Measurements from ENCODE around the gene LNPEP.

The LNPEP gene

GRCh38 chr5:96935559-96936430 lies at the start of gene LNPEP:
LNPEP (plus strand) TSS chr5:96936080; CDS start chr5:96936156, 76 bp downstream.
- peak; percentile 99 for DNase-seq (ENCODE audit: low spot score)

DNA sequence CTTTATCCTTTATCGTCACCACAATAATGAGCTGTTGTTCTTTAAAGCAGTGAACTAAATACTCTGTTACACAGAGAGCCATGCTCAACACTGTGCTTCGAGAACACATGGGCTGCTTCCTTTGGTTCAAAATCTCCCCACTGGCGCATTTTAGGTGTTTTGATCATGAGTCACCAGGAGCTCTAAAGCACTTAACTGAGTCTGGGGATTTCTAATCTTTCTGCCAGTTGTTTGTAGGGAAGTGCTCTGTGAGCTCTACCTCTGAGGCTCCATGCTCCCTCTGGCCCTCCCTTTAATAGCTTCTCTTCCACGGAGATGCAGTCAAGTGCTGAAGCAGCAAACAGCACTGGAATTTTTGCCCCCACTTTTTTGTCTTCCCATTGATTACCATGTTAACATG lies 42.5 kb upstream of the LNPEP start:
- no peak for DNase-seq (ENCODE audit: low spot score)

DNA sequence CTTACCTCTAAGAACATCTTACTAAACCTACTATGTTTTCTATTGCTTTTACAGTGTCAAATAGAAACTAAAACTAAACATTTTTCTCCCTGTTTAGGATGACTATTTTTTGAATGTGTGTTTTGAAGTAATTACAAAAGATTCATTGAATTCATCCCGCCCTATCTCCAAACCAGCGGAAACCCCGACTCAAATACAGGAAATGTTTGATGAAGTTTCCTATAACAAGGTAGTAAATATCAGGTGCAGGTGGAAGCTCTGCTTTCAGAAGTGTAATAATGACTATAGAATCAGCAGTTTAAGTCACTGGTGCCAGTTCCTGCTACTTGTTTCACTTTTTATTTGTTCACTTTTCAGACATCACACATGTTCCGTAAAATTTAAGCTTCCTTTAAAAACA lies 39.6 kb upstream of the LNPEP start:
- DNase-seq (ENCODE audit: low spot score), result no peak

- no peak for DNase-seq (ENCODE audit: low spot score)
Observed at GRCh38 chr5:96896806-96897205, 39.1 kb upstream of the LNPEP start.

GRCh38 chr5:96901384-96901783 lies 34.5 kb upstream of the LNPEP start:
- DNase-seq (ENCODE audit: low spot score), result no peak

DNA sequence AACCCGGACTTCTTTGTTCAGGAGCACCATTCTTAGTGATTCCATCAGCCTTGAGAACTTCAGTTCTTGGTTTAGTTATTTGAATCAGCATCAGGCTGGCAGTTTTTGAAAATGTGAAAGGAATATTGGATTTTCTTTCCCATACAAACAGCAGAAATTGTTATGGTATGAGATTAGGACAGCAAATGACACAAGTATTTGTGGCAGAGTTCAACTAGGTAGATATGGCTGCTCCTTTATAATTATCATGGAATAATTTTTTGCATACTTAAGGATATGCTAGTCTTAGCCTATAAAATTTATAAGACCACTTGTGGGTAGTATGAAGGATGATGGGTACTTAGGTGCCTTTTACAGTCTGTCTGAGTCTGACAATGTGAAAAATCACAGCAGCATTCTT lies 34.0 kb upstream of the LNPEP start:
- no peak for DNase-seq (ENCODE audit: low spot score)

- DNase-seq (ENCODE audit: low spot score), result no peak
Observed at GRCh38 chr5:96902876-96903275, 33.0 kb upstream of the LNPEP start.

DNA sequence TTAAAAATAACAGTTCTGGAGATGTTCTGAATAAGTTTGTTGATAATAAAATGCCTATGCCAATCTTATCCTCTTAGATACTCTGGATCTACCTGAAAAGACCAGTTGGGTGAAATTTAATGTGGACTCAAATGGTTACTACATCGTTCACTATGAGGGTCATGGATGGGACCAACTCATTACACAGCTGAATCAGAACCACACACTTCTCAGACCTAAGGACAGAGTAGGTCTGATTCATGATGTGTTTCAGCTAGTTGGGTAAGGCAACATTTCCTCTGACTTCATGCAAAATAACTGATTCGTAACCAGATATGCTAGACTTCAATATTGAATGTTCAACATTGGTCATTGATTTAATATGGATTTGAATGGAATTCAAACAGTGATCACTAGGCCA lies 32.6 kb upstream of the LNPEP start:
- no peak for DNase-seq (ENCODE audit: low spot score)

DNA sequence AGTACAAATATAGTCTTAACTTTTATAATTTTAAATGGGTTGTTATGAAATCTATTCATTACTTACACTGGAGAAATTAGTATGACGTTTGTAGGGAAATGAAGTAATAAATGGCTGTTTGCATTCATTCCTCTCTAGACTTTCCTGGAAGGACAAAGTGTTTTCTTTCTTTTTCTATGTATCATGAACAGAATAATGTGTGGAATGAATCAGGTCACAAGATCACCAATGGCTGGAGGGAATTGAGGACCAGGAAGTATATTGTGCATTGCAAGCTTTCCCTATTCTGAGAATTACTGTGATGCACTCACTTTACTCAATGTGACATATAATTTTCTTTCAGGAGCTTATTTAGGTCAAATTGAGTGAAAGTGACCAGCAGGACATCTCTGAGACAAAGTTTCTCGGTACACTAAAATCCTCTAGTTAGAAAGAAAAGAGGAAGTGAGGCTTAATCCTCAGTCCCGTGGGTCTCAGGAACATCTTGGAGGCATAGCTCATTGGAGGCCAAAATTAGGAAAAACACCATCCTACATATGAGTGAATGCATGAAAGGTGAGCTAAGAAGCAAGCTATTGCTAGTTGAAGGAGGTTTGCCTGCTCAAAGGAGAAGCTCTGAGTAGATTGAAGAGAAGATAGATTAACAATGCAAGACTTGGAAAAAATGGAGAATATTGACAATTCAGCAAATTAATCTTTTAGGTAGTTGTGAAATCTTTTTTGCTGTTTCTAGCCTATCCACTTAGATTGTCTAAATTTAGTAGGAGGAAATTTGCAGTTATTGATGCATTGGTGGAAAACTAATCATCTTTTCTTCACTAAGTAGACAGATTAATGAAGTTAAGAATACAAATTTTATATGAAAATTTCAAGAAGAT lies 31.6 kb upstream of the LNPEP start:
- DNase-seq (ENCODE audit: low spot score), result no peak

DNA sequence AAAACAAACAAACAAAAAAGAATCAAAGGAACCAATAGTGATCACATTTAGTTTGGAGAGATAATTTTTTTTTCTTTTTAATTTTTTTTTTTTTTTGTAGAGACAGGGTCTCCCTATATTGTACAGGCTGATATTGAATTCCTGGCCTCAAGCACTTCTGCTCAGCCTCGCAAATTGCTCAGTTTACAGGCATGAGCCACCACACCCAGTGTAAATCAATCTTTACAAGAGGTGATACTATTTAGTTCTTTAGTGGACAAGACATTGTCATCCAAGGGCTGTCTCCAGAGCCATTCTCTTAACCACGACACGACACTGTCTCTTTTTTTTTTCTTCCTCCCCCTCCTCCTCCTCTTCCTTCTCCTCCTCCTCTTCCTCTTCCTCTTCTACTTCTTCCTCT lies 30.0 kb upstream of the LNPEP start:
- DNase-seq (ENCODE audit: low spot score), result no peak

GRCh38 chr5:96909003-96909402 lies 26.9 kb upstream of the LNPEP start:
- DNase-seq (ENCODE audit: low spot score), result no peak

DNA sequence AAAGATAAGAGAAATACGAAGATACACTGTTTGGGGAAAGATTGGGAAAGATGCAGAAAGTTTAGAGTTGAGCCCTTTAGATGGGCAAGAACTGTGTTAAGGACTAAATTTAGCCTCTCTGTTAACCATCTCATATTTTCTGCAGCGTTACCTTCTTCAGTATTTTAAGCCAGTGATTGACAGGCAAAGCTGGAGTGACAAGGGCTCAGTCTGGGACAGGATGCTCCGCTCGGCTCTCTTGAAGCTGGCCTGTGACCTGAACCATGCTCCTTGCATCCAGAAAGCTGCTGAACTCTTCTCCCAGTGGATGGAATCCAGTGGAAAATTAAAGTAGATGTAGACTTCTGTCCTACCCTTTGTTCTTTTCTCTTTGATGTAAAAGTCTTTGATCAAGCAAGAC lies 26.4 kb upstream of the LNPEP start:
- DNase-seq (ENCODE audit: low spot score), result peak; percentile 67

DNA sequence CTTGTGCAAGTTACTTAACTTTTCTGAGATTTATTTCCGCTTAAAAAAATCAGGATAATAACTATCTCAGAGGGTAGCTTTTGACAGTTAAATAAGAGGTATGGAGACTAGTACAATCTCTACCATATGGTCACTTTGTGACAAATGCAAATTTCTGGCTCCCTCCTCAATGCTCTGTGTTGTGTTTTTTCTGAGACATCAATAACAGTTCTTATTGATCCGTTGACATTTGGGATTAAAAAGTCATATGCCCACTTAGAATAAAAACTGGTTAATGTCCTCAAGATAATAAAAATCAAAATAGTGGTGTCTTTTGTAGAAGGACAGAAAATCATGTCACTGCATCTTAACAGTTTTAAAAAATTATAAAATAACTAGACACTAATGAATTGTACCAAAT lies 24.7 kb upstream of the LNPEP start:
- no peak for DNase-seq (ENCODE audit: low spot score)

DNA sequence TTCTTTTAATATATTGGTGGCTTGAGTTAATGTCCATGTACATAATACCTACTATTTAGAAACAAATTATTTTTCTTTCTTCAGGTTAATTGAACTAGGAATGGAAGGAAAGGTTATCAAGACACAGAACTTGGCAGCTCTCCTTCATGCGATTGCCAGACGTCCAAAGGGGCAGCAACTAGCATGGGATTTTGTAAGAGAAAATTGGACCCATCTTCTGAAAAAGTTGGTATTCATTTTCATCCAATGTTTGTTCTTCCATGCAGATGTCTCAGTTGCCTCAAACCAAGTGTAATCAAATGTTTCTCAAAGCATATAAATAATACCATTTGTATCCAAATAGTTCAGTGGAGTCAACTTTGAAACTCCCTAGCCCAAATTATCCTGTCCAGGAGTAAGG lies 22.6 kb upstream of the LNPEP start:
- no peak for DNase-seq (ENCODE audit: low spot score)

DNA sequence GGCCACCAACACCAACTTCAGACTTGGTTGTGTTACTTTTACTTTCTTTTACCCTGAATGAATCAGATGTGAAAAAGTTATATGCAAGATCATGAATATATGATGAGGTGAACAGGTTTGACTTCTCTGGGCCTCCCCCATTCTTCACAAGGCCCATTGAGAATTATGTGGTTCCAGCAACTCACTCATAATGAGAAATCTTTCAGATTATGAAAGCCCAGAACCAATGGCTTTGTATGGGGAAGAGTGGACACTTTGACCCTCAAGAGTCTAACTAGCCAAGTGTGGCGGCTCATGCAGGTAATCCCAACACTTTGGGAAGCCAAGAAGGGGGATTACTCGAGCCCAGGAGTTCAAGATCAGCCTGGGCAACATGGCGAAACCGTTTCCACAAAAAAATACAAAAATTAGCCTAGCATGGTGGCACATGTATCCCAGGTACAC lies 16.1 kb upstream of the LNPEP start:
- DNase-seq (ENCODE audit: low spot score), result no peak

DNA sequence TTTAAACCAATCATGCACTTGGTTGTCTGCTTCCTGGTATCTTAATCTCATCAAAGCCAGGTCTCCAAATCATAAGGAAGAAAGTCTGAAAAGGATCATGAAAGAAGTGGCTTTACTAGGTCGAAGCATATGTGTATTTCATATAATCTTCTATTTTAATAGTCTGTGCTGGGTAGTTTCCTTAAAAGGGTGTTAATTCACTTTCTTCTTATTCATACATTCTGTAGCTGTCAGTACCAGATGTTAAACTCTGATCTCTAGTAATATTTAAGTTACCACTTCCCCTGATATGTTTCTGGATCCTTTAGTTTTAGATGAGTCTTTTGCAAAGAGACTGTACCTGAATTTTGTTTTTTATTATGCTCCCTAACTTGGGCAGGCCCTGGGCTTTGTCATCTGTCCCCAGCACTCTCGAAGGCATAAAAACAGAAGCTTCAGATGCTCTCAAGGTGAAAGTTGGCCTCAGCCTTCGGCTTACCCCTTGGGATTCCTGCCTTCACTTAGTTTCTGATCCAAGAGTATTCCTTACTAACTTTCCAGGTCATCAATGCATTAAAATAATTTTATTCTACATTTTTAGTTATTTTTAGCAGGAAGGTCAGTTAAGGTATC lies 15.0 kb upstream of the LNPEP start:
- DNase-seq (ENCODE audit: low spot score), result no peak

DNA sequence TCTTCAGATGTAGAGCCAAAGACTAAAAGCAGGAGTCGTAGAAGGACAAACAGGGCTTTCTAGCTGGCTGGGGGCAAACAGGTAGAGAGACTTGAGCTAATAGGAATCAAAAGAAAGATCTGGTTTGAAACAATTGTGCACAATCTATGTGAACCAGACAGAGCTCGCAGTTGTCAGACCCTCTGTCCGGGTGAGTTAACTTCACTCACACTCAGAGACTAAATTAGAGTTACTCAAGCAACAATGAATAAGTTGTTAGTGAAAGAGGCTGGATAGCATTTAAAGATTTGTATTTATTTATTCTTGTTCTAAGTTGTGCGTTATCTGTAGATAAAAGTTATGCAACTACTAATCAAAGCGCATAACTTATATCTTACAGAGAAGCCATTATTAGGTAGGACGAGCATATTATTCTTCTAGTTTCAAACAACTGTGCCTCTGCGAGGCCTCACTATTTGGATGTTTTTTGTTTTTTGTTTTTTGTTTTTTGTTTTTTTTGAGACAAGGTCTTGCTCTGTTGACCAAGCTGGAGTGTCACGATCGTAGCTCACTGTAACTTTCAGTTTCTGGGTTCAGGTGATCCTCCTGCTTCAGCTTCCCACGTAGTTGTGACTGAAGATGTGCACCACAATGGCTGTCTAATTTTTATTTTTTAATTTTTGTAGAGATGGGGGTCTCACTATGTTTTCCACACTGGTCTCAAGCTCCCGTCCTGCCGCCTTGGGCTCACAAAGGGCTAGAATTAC lies 13.2 kb upstream of the LNPEP start:
- DNase-seq (ENCODE audit: low spot score), result no peak

- DNase-seq (ENCODE audit: low spot score), result no peak
Observed at GRCh38 chr5:96924016-96924443, 11.8 kb upstream of the LNPEP start.

DNA sequence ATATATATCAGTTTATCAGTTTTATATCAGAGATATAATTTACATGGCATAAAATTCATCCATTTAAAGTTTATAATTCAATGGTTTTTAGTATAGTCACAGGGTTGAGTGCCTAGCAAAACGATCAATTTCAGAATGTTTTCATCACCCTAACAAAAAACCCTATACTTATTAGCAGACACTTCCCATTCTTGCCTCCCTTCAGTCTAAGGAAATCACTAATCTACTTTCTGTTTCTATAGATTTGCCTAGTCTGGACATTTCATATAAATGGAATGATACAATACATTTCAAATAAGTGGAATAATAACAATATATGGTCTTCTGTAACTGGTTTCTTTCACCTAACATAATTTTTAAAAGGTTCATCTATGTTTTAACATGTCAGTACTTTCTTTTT lies 9.6 kb upstream of the LNPEP start:
- DNase-seq (ENCODE audit: low spot score), result no peak

DNA sequence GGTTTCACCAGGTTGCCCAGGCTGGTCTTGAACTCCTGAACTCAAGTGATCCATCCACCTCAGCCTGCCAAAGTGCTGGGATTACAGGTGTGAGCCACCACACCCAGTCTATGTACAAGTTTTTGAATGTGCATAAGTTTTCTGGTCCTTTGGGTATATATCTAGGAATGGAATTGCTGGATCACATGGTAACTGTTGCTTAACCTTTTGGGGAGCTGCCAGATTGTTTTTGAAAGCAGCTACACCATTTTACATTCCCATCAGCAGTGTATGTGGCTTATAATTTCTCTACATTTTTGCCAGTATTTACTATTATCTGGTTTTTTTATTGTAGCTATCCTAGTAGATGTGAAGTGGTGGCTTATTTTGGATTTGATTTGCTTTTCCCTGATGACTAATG lies 8.9 kb upstream of the LNPEP start:
- no peak for DNase-seq (ENCODE audit: low spot score)

DNA sequence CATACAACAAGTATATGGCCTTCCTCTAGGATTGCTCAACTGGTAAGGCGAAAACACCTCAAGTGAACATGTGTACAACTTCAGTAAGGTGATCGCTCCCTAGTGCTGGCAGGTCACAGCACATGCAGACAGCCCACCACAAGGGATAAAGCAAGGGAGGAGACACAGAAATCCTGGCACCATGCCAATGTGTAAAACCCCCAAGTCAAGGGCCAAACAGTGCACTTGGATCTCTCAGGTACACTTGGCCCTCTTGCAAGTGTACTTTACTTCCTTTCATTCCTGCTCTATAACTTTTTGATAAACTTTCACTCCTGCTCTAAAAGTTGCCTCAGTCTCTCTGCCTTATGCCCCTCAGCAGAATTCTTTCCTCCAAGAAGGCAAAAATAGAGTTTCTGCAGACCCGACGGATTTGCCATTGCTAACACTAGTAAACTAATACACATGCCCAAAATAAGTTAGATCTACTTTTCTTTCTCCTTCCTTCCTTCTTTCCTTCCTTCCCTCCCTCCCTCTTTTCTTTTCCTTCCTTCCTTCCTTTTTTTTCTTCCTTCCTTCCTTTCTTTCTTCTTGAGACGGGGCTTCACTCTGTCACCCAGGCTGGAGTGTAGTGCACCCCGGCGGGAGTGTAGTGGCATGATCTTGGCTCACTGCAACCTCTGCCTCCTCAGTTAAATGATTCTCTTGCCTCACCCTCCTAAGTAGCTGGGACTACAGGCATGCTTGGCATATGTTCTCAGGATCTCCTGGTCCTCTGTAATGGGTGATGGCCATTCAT lies 6.8 kb upstream of the LNPEP start:
- DNase-seq (ENCODE audit: low spot score), result no peak
